SJSA1 (cell line): Measurements from ENCODE around the gene SYT14. TPM values are rescaled to one million over a fixed set of nuclear protein-coding genes. Genes with fewer than 3 reads are reported as not detected.
A peak's percentile ranks its signal among the peaks of the same experiment; 100 is the strongest.
"Not testable (repeated sequence)": the region's sequence is repeated elsewhere in the genome, so short reads cannot be mapped to it uniquely, and the experiment has no call there.

Experiments
- DNase-seq, 2 experiments: peaks; one replicate each; pipeline ENCODE4 v3.0.0-alpha.2; 2015 to 2020; ENCODE audit warnings: low spot score in 2 of 2, low read depth in 1 of 2
- H3K27ac ChIP-seq: fragments of 250-450 bp; sonication (Bioruptor Pico); 2 replicates; pipeline ENCODE4 v1.5.1; 2020; ENCODE audit warnings: mild to moderate bottlenecking, moderate library complexity
- H3K27me3 ChIP-seq: fragments of 250-450 bp; sonication (Bioruptor Pico); replicated peaks from 2 replicates; pipeline ENCODE4 v1.5.1; 2020; ENCODE audit warnings: mild to moderate bottlenecking, moderate library complexity
- H3K36me3 ChIP-seq: fragments of 250-450 bp; sonication (Bioruptor Pico); 2 replicates; pipeline ENCODE4 v1.5.1; 2020; ENCODE audit warnings: mild to moderate bottlenecking
- H3K4me1 ChIP-seq: fragments of 250-450 bp; sonication (Bioruptor Pico); replicated peaks from 2 replicates; pipeline ENCODE4 v1.6.1; 2021; ENCODE audit warnings: mild to moderate bottlenecking
- H3K4me3 ChIP-seq: fragments of 250-450 bp; sonication (Bioruptor Pico); 2 replicates; pipeline ENCODE4 v1.5.1; 2020; ENCODE audit warnings: mild to moderate bottlenecking
- H3K9me3 ChIP-seq: fragments of 250-450 bp; sonication (Bioruptor Pico); replicated peaks from 2 replicates; pipeline ENCODE4 v1.5.1; 2020; ENCODE audit warnings: mild to moderate bottlenecking
- total RNA-seq: library from RNA; depleted of rRNA; stranded (reverse); fragments of >200 nt; shearing (Covaris generic); gene quantifications from 2 replicates; pipeline ENCODE4 v1.2.3, GENCODE V29; 2014

Gene SYT14
- total RNA-seq, 1 experiment from 2014 or later: 1.00 TPM

GRCh38 chr1:209962388-209962787, 24.4 kb downstream of the SYT14 start:
- no peak overlapping the region for H3K4me3 ChIP-seq
- no peak for DNase-seq
- no peaks in the 10 kb centered on the region for H3K36me3 ChIP-seq
- no peaks in the 10 kb centered on the region for H3K9me3 ChIP-seq
- H3K27ac ChIP-seq: no peak overlapping the region
- no peaks in the 10 kb centered on the region for H3K4me1 ChIP-seq
- no peaks in the 10 kb centered on the region for H3K27me3 ChIP-seq

GRCh38 chr1:209962856-209963255, 24.8 kb downstream of the SYT14 start:
- no peaks in the 10 kb centered on the region for H3K27me3 ChIP-seq
- H3K9me3 ChIP-seq: no peaks in the 10 kb centered on the region
- DNase-seq: no peak
- H3K4me1 ChIP-seq: no peaks in the 10 kb centered on the region
- H3K27ac ChIP-seq: no peak overlapping the region
- H3K4me3 ChIP-seq: no peak overlapping the region
- no peaks in the 10 kb centered on the region for H3K36me3 ChIP-seq

GRCh38 chr1:209965996-209966395, 28.0 kb downstream of the SYT14 start:
- no peaks in the 10 kb centered on the region for H3K4me1 ChIP-seq
- no peak for DNase-seq

GRCh38 chr1:209978721-209979120, 40.7 kb downstream of the SYT14 start:
- DNase-seq, H3K9me3 ChIP-seq, H3K36me3 ChIP-seq, H3K27ac ChIP-seq, H3K27me3 ChIP-seq, H3K4me1 ChIP-seq, H3K4me3 ChIP-seq: not testable (repeated sequence)

More at GRCh38 chr1:209965996-209966395, 28.0 kb downstream of the SYT14 start:
- Histone ChIP-seq H3K36me3 (no peaks in the 10 kb centered on the region), H3K9me3 (no peaks in the 10 kb centered on the region), H3K4me3 (no peak overlapping the region), H3K27ac (no peak overlapping the region), H3K27me3 (no peaks in the 10 kb centered on the region)

- Histone ChIP-seq H3K36me3 (no peaks in the 10 kb centered on the region), H3K27me3 (no peaks in the 10 kb centered on the region), H3K27ac (no peak overlapping the region), H3K4me1 (no peaks in the 10 kb centered on the region), H3K9me3 (no peaks in the 10 kb centered on the region), H3K4me3 (no peak overlapping the region)
- DNase-seq: no peak
These were observed 45.9 kb downstream of the SYT14 start for GRCh38 chr1:209983953-209984352.

- Histone ChIP-seq H3K4me3 (no peak overlapping the region), H3K4me1 (no peaks in the 10 kb centered on the region), H3K27me3 (no peaks in the 10 kb centered on the region), H3K27ac (no peak overlapping the region), H3K36me3 (no peaks in the 10 kb centered on the region), H3K9me3 (no peaks in the 10 kb centered on the region)
- no peak for DNase-seq
These were observed 47.0 kb downstream of the SYT14 start for GRCh38 chr1:209985002-209985401.

GRCh38 chr1:209988706-209989105, 50.7 kb downstream of the SYT14 start:
- DNase-seq: no peak
- H3K4me1 ChIP-seq: no peaks in the 10 kb centered on the region
- H3K4me3 ChIP-seq: no peak overlapping the region
- no peak overlapping the region for H3K27ac ChIP-seq
- no peaks in the 10 kb centered on the region for H3K27me3 ChIP-seq
- H3K36me3 ChIP-seq: no peaks in the 10 kb centered on the region
- no peaks in the 10 kb centered on the region for H3K9me3 ChIP-seq

- Histone ChIP-seq H3K4me1 (no peaks in the 10 kb centered on the region), H3K27me3 (no peaks in the 10 kb centered on the region), H3K27ac (no peak overlapping the region), H3K36me3 (no peaks in the 10 kb centered on the region), H3K9me3 (no peaks in the 10 kb centered on the region), H3K4me3 (no peak overlapping the region)
- DNase-seq: peak in 1 of 2 experiments; percentile 4
These were observed 51.5 kb downstream of the SYT14 start for GRCh38 chr1:209989525-209989924.

GRCh38 chr1:209993061-209993830, 55.2 kb downstream of the SYT14 start:
- no peaks in the 10 kb centered on the region for H3K9me3 ChIP-seq
- no peak for DNase-seq
- 0 out of 2 replicates have a peak, but pooled peaks cover 4% of the 10 kb centered on the region for H3K27me3 ChIP-seq
- H3K36me3 ChIP-seq: no peaks in the 10 kb centered on the region
- no peaks in the 10 kb centered on the region for H3K4me1 ChIP-seq
- no peak overlapping the region for H3K4me3 ChIP-seq
- H3K27ac ChIP-seq: no peak overlapping the region

GRCh38 chr1:209996348-209996747, 58.3 kb downstream of the SYT14 start:
- DNase-seq: no peak
- 0 out of 2 replicates have a peak, but pooled peaks cover 4% of the 10 kb centered on the region for H3K27me3 ChIP-seq
- H3K4me1 ChIP-seq: no peaks in the 10 kb centered on the region
- H3K36me3 ChIP-seq: no peaks in the 10 kb centered on the region
- H3K27ac ChIP-seq: no peak overlapping the region
- no peaks in the 10 kb centered on the region for H3K9me3 ChIP-seq
- H3K4me3 ChIP-seq: no peak overlapping the region

GRCh38 chr1:209999005-209999404, 61.0 kb downstream of the SYT14 start:
- Histone ChIP-seq H3K9me3 (no peaks in the 10 kb centered on the region), H3K27ac (no peak overlapping the region), H3K36me3 (no peaks in the 10 kb centered on the region), H3K27me3 (0 out of 2 replicates have a peak, but pooled peaks cover 4% of the 10 kb centered on the region), H3K4me1 (no peaks in the 10 kb centered on the region), H3K4me3 (no peak overlapping the region)
- DNase-seq: no peak

- H3K36me3 ChIP-seq: no peaks in the 10 kb centered on the region
- no peak for DNase-seq
- H3K27ac ChIP-seq: no peak overlapping the region
- H3K27me3 ChIP-seq: 0 out of 2 replicates have a peak, but pooled peaks cover 4% of the 10 kb centered on the region
- no peak overlapping the region for H3K4me3 ChIP-seq
- H3K4me1 ChIP-seq: no peaks in the 10 kb centered on the region
- no peaks in the 10 kb centered on the region for H3K9me3 ChIP-seq
These were observed 63.7 kb downstream of the SYT14 start for GRCh38 chr1:210001751-210002150.

- no peaks in the 10 kb centered on the region for H3K27me3 ChIP-seq
- no peaks in the 10 kb centered on the region for H3K4me1 ChIP-seq
- no peaks in the 10 kb centered on the region for H3K36me3 ChIP-seq
- no peak overlapping the region for H3K4me3 ChIP-seq
- no peaks in the 10 kb centered on the region for H3K9me3 ChIP-seq
- no peak for DNase-seq
- H3K27ac ChIP-seq: no peak overlapping the region
These were observed 65.5 kb downstream of the SYT14 start for GRCh38 chr1:210003501-210003900.

GRCh38 chr1:210010161-210010560, 72.1 kb downstream of the SYT14 start:
- no peaks in the 10 kb centered on the region for H3K36me3 ChIP-seq
- no peak overlapping the region for H3K4me3 ChIP-seq
- no peaks in the 10 kb centered on the region for H3K4me1 ChIP-seq
- no peak for DNase-seq
- H3K27ac ChIP-seq: no peak overlapping the region
- H3K27me3 ChIP-seq: no peaks in the 10 kb centered on the region
- no peaks in the 10 kb centered on the region for H3K9me3 ChIP-seq
